K562 (cell line): ENCODE measurements around the gene SCUBE2. TPM values are rescaled to one million over a fixed set of nuclear protein-coding genes. Genes with fewer than 3 reads are reported as not detected.

Source experiments
- ATAC-seq: fragments of 200-7000 bp; cut with Tn5 transposase; 3 replicates; pipeline ENCODE4 v1.9.1; 2020; ENCODE audit warnings: moderate library complexity
- BruUV-seq: library from RNA; stranded (reverse); fragments of 400-500 nt; replicated peaks from 2 replicates; lab custom pipeline; 2021; lab: Mats Ljungman, UMichigan
- CTCF ChIA-PET: fragments of 300-600 bp; formaldehyde crosslinking; extraction: SDS; loops from one replicate; lab custom pipeline; 2021; ENCODE audit warnings: low intra/inter-chr PET ratio; lab: Yijun Ruan, JAX
- POLR2A ChIA-PET: fragments of 300-600, 350-650 bp; sonication (Branson Sonifier 250); formaldehyde crosslinking; extraction: SDS; loops from one replicate; lab custom pipeline; 2021; ENCODE audit warnings: antibody characterized with exemption, inconsistent platforms; lab: Yijun Ruan, JAX
- DNase-seq, 4 experiments: peaks; one replicate each; pipeline versions ENCODE4 v3.0.0 to v3.0.0-alpha.2; 2011 to 2018; ENCODE audit warnings: low spot score in 3 of 4, mixed read lengths in 3 of 4; ENCODE audit errors: extremely low read depth in 1 of 4
- FAIRE-seq: peaks from 2 replicates; lab custom pipeline; 2011; peaks lifted over from hg19 to GRCh38; lab: Jason Lieb, UNC
- H2AFZ ChIP-seq: 2 replicates; pipeline ENCODE4 v1.6.0; 2011; ENCODE audit warnings: low read depth, low read length, control low read depth, inconsistent platforms
- H3K27ac ChIP-seq: fragments of 200-600 bp; 3 replicates; pipeline ENCODE4 v1.8.0; 2011; ENCODE audit warnings: low read depth, mild to moderate bottlenecking, control low read depth, inconsistent platforms, low read length, moderate library complexity, mixed read lengths; ENCODE audit errors: extremely low read depth
- H3K27me3 ChIP-seq, 2 experiments: fragments of 300-600 bp in 1 of 2; 2 replicates in 1 of 2; 3 replicates in 1 of 2; pipeline versions ENCODE4 v1.6.0 to v1.8.0; 2011; ENCODE audit warnings: inconsistent platforms in 2 of 2, low read length in 2 of 2, mild to moderate bottlenecking in 1 of 2, mixed read lengths in 1 of 2, moderate library complexity in 1 of 2; ENCODE audit not compliant: control insufficient read depth in 2 of 2, insufficient read depth in 2 of 2
- H3K36me3 ChIP-seq: fragments of 300-600 bp; 3 replicates; pipeline ENCODE4 v1.8.0; 2011; ENCODE audit warnings: mild to moderate bottlenecking, low read length, inconsistent platforms; ENCODE audit not compliant: control insufficient read depth, insufficient read depth
- H3K4me1 ChIP-seq, 2 experiments: fragments of 200-600 bp in 1 of 2; replicated peaks in 1 of 2; 2 replicates in 1 of 2; 3 replicates in 1 of 2; pipeline versions ENCODE4 v1.5.1 to v1.8.0; 2011; ENCODE audit warnings: inconsistent platforms in 2 of 2, low read length in 2 of 2, mild to moderate bottlenecking in 1 of 2, mixed read lengths in 1 of 2, moderate library complexity in 1 of 2; ENCODE audit not compliant: control insufficient read depth in 2 of 2, insufficient read depth in 2 of 2
- H3K4me2 ChIP-seq: 2 replicates; pipeline ENCODE4 v1.6.1; 2011; ENCODE audit warnings: low read length, control low read depth, inconsistent platforms, mixed read lengths; ENCODE audit not compliant: insufficient read depth
- H3K4me3 ChIP-seq: fragments of 200-600 bp; sonication (generic), shearing (Covaris generic); 2 replicates; pipeline ENCODE4 v1.5.1; 2016; ENCODE audit warnings: control low read depth, inconsistent platforms
- H3K79me2 ChIP-seq: fragments of 200-600 bp; 3 replicates; pipeline ENCODE4 v1.8.0; 2011; ENCODE audit warnings: low read length, inconsistent platforms; ENCODE audit not compliant: control insufficient read depth, insufficient read depth
- H3K9ac ChIP-seq, 2 experiments: 2 replicates each; pipeline versions ENCODE4 v1.6.0 to v1.6.1; 2011; ENCODE audit warnings: low read depth in 2 of 2, low read length in 2 of 2, control low read depth in 1 of 2, inconsistent platforms in 1 of 2, mild to moderate bottlenecking in 1 of 2, mixed read lengths in 1 of 2; ENCODE audit not compliant: insufficient read depth in 1 of 2
- H3K9me1 ChIP-seq: one replicate; pipeline ENCODE4 v1.6.0; 2011; ENCODE audit warnings: inconsistent platforms, mild to moderate bottlenecking, low read length, moderate library complexity; ENCODE audit not compliant: control insufficient read depth, insufficient read depth
- H3K9me3 ChIP-seq: replicated peaks from 2 replicates; pipeline ENCODE4 v1.5.1; 2011; ENCODE audit warnings: low read depth, low read length, inconsistent platforms; ENCODE audit not compliant: control insufficient read depth, insufficient read depth
- H4K20me1 ChIP-seq: replicated peaks from 2 replicates; pipeline ENCODE4 v1.6.1; 2011; ENCODE audit warnings: low read length, inconsistent platforms, mixed read lengths; ENCODE audit not compliant: control insufficient read depth, insufficient read depth
- BDP1 ChIP-seq: IDR thresholded peaks from 3 replicates; pipeline ENCODE4 v1.6.1; 2011; ENCODE audit not compliant: insufficient read length, insufficient read depth
- CGGBP1 ChIP-seq: fragments of 250-450 bp; sonication (Bioruptor Pico); IDR thresholded peaks from 2 replicates; pipeline ENCODE4 v1.9.0; 2021; ENCODE audit warnings: mild to moderate bottlenecking
- ELF2 ChIP-seq: fragments of 250-450 bp; sonication (Bioruptor Pico); IDR thresholded peaks from 2 replicates; pipeline ENCODE4 v1.5.0; 2021; ENCODE audit warnings: mild to moderate bottlenecking
- ELK3 ChIP-seq: fragments of 450-650 bp; formaldehyde crosslinking; IDR thresholded peaks from 2 replicates; pipeline ENCODE4 v1.4.0; 2020; ENCODE audit warnings: mild to moderate bottlenecking
- ETV5 ChIP-seq: sonication (generic); formaldehyde crosslinking; IDR thresholded peaks from 2 replicates; pipeline ENCODE4 v1.4.0; 2020; ENCODE audit warnings: low read depth, mild to moderate bottlenecking, missing genetic modification reagents
- GABPA ChIP-seq: fragments of 200-800 bp; sonication (Bioruptor generic); conservative IDR thresholded peaks from 2 replicates; pipeline ENCODE4 v1.6.1; 2016; ENCODE audit warnings: low read depth, missing genetic modification characterization, missing compliant biosample characterization
- NR2F6 ChIP-seq: fragments of 450-650 bp; formaldehyde crosslinking; IDR thresholded peaks from 2 replicates; pipeline ENCODE4 v1.4.0; 2020; ENCODE audit warnings: mild to moderate bottlenecking
- RBBP5 ChIP-seq: fragments of 200-600 bp; sonication (generic); IDR thresholded peaks from 2 replicates; pipeline ENCODE4 v1.6.1; 2012; ENCODE audit warnings: borderline replicate concordance, mild to moderate bottlenecking, low read length, control low read depth, inconsistent platforms; ENCODE audit not compliant: insufficient read depth, poor library complexity, severe bottlenecking
- TAF1 ChIP-seq: IDR thresholded peaks from 2 replicates; pipeline ENCODE4 v1.6.1; 2011; ENCODE audit warnings: mild to moderate bottlenecking, low read length, moderate library complexity; ENCODE audit not compliant: insufficient read depth, control insufficient read depth, severe bottlenecking; ENCODE audit errors: extremely low read depth
- USF1 ChIP-seq: sonication (generic); formaldehyde crosslinking; IDR thresholded peaks from 2 replicates; pipeline ENCODE4 v1.9.0; 2022; ENCODE audit warnings: mild to moderate bottlenecking, missing genetic modification reagents
- ZNF143 ChIP-seq: sonication (generic); formaldehyde crosslinking; IDR thresholded peaks from 2 replicates; pipeline ENCODE4 v1.9.0; 2022; ENCODE audit warnings: mild to moderate bottlenecking, missing genetic modification reagents
- ZNF324 ChIP-seq: fragments of 250-450 bp; sonication (Bioruptor Pico); IDR thresholded peaks from 2 replicates; pipeline ENCODE4 v1.4.0; 2020; ENCODE audit warnings: mild to moderate bottlenecking
- WGBS: fragments of 100-300 bp; shearing (Covaris generic); methylation state at CpG from one replicate; pipeline ENCODE4 v1.1.6; 2016; ENCODE audit warnings: low coverage, mixed read lengths; ENCODE audit not compliant: insufficient coverage; ENCODE audit errors: missing lambda C conversion rate; 5-methylcytosine and 5-hydroxymethylcytosine counted together
- in situ Hi-C: fragments of 300-500 bp; cut with MboI; formaldehyde crosslinking; loops from 4 replicates; pipeline ENCODE4 v1.15.0; 2018; ENCODE audit warnings: inconsistent platforms, mixed read lengths
- intact Hi-C: fragments of 100-400 bp; cut with micrococcal nuclease; formaldehyde crosslinking; loops from 2 replicates; pipeline ENCODE4 v1.14.2; 2022
- polyA plus RNA-seq, 8 experiments: library from polyadenylated mRNA; depleted of rRNA in 4 of 8; stranded (reverse) in 5 of 8; unstranded in 3 of 8; fragments of >200 nt; fragmentation: Nextera tagmentation in 2 of 8; fragmentation: Illumina TruSeq in 1 of 8; extraction: Ambion mirVana in 2 of 8; extraction: Trizol in 1 of 8; gene quantifications; 2 replicates each; pipeline versions ENCODE4 v1.2.1 to v1.2.3, GENCODE V29; 2011 to 2014; ENCODE audit warnings: inconsistent platforms in 1 of 8, missing spikeins in 1 of 8
- total RNA-seq, 7 experiments: library from RNA; depleted of rRNA in 6 of 7; stranded (reverse); fragments of >200 nt in 6 of 7; fragmentation: Illumina TruSeq in 2 of 7; extraction: Trizol in 2 of 7; gene quantifications; 2 replicates each; pipeline versions ENCODE4 v1.2.1 to v1.2.3, GENCODE V29; 2011 to 2021; ENCODE audit warnings: low replicate concordance in 1 of 7
- TF ChIP-seq, protein P1 (sequence below): sonication (generic); formaldehyde crosslinking; IDR thresholded peaks from 2 replicates; pipeline ENCODE4 v1.8.1; 2023; ENCODE audit warnings: mild to moderate bottlenecking, missing genetic modification reagents
- TF ChIP-seq, protein P2 (sequence below): IDR thresholded peaks from 3 replicates; pipeline ENCODE4 v1.6.1; 2011; ENCODE audit warnings: borderline replicate concordance, mild to moderate bottlenecking, moderate library complexity; ENCODE audit not compliant: insufficient read length; ENCODE audit errors: extremely low read depth

SCUBE2 gene
- total and polyA plus RNA-seq, 9 of the 15 experiments (the other 6 are each of a cell fraction or from before 2014, with no cell fraction given), result 0.06 to 0.40 (median 0.07) TPM; not detected in 6

- H3K79me2 ChIP-seq, result no peaks in the 10 kb centered on the region
- no peaks in the 10 kb centered on the region; a peak in 2 of 5 replicates for H3K4me1 ChIP-seq
- peaks cover 0 to 18% of the 10 kb centered on the region in 2 experiments; a peak in 2 of 5 replicates for H3K27me3 ChIP-seq
- no peak overlapping the region for H3K9ac ChIP-seq
- no peak overlapping the region for H2AFZ ChIP-seq
- TF ChIP-seq, protein P1, sequence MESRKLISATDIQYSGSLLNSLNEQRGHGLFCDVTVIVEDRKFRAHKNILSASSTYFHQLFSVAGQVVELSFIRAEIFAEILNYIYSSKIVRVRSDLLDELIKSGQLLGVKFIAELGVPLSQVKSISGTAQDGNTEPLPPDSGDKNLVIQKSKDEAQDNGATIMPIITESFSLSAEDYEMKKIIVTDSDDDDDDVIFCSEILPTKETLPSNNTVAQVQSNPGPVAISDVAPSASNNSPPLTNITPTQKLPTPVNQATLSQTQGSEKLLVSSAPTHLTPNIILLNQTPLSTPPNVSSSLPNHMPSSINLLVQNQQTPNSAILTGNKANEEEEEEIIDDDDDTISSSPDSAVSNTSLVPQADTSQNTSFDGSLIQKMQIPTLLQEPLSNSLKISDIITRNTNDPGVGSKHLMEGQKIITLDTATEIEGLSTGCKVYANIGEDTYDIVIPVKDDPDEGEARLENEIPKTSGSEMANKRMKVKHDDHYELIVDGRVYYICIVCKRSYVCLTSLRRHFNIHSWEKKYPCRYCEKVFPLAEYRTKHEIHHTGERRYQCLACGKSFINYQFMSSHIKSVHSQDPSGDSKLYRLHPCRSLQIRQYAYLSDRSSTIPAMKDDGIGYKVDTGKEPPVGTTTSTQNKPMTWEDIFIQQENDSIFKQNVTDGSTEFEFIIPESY (CRISPR knock-in tag), result no peak
- TF ChIP-seq BDP1 (no peak), RBBP5 (no peak), NR2F6 (CRISPR knock-in tag) (no peak), USF1 (CRISPR knock-in tag) (no peak), ETV5 (no peak), ELF2 (no peak), ELK3 (no peak), GABPA (tag) (no peak), ZNF324 (CRISPR knock-in tag) (no peak), CGGBP1 (no peak), TAF1 (no peak), ZNF143 (CRISPR knock-in tag) (no peak)
- TF ChIP-seq, protein P2, sequence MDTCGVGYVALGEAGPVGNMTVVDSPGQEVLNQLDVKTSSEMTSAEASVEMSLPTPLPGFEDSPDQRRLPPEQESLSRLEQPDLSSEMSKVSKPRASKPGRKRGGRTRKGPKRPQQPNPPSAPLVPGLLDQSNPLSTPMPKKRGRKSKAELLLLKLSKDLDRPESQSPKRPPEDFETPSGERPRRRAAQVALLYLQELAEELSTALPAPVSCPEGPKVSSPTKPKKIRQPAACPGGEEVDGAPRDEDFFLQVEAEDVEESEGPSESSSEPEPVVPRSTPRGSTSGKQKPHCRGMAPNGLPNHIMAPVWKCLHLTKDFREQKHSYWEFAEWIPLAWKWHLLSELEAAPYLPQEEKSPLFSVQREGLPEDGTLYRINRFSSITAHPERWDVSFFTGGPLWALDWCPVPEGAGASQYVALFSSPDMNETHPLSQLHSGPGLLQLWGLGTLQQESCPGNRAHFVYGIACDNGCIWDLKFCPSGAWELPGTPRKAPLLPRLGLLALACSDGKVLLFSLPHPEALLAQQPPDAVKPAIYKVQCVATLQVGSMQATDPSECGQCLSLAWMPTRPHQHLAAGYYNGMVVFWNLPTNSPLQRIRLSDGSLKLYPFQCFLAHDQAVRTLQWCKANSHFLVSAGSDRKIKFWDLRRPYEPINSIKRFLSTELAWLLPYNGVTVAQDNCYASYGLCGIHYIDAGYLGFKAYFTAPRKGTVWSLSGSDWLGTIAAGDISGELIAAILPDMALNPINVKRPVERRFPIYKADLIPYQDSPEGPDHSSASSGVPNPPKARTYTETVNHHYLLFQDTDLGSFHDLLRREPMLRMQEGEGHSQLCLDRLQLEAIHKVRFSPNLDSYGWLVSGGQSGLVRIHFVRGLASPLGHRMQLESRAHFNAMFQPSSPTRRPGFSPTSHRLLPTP, result no peak
- TF ChIP-seq, all 486 proteins: peak for 0
- DNase-seq (no peak), FAIRE-seq (no peak), ATAC-seq (peak; percentile 31; the same call in 2 of the 3 replicates)
- ChIA-PET POLR2A (interaction anchor here (0.6 to 3.4 kb wide), 5 partner anchors 12 to 338 kb away, joined by 3 to 17 read pairs (median 3); partner anchors contain the start of gene NRIP3), CTCF (interaction anchor here (1.2 to 1.9 kb wide), 3 partner anchors 107 to 492 kb away, joined by 5 to 10 read pairs (median 6); no protein-coding TSS in a partner anchor)
- Histone ChIP-seq H3K36me3 (no peaks in the 10 kb centered on the region), H3K4me2 (no peak overlapping the region), H3K9me1 (no peaks in the 10 kb centered on the region), H3K27ac (no peak overlapping the region), H3K9me3 (peaks cover 4% of the 10 kb centered on the region; the same call in 1 of the 2 replicates), H4K20me1 (no peaks in the 10 kb centered on the region), H3K4me3 (no peak overlapping the region)
- BruUV-seq, result no TSS peak
- in situ Hi-C loops (loop anchor here (10.0 kb wide), 1 partner anchor 120 kb away; no protein-coding TSS in a partner anchor), intact Hi-C loops (loop anchor here (2.0 to 5.0 kb wide), 2 partner anchors 47 to 122 kb away; no protein-coding TSS in a partner anchor)
- WGBS, result 43% methylated on average over 3 of the region's 3 CpGs
These were observed 76.6 kb downstream of the SCUBE2 start for GRCh38 chr11:9014826-9015225.
